ENCODE data around the gene SH3BGRL3.
"Not testable (repeated sequence)": the region's sequence is repeated elsewhere in the genome, so short reads cannot be mapped to it uniquely, and the experiment has no call there.

DNA sequence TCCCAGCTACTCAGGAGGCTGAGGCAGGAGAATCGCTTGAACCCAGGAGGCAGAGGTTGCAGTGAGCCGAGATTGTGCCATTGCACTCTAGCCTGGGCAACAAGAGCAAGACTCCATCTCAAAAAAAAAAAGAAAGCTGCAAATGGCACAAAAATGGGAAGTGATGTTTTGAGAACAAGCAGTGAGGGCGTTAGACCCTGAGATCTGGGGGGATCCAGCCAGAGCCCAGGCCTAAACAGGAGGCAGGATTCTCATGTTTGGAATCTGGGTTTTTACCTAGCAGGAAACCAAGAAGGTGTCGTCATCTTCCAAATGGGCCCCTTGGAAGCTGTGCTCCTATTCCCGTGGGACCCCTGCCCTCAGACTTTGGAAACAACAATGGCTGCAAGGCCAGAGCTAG, 12.8 kb downstream of the SH3BGRL3 start:
- TF ChIP-seq, protein P1, sequence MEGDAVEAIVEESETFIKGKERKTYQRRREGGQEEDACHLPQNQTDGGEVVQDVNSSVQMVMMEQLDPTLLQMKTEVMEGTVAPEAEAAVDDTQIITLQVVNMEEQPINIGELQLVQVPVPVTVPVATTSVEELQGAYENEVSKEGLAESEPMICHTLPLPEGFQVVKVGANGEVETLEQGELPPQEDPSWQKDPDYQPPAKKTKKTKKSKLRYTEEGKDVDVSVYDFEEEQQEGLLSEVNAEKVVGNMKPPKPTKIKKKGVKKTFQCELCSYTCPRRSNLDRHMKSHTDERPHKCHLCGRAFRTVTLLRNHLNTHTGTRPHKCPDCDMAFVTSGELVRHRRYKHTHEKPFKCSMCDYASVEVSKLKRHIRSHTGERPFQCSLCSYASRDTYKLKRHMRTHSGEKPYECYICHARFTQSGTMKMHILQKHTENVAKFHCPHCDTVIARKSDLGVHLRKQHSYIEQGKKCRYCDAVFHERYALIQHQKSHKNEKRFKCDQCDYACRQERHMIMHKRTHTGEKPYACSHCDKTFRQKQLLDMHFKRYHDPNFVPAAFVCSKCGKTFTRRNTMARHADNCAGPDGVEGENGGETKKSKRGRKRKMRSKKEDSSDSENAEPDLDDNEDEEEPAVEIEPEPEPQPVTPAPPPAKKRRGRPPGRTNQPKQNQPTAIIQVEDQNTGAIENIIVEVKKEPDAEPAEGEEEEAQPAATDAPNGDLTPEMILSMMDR (IDR thresholded peaks at IDR 0.05) = not testable (repeated sequence)
- TF ChIP-seq POLR2A (IDR thresholded peaks at IDR 0.05) = not testable (repeated sequence)

All from uterus (tissue), 2 donors.